Endodermal cell (in vitro differentiated cells): ENCODE measurements around the gene THOC7. TPM values are rescaled to one million over a fixed set of nuclear protein-coding genes. Genes with fewer than 3 reads are reported as not detected.

Experiments
- DNase-seq: peaks from one replicate; pipeline ENCODE4 v3.0.0-alpha.2; 2017
- H3K27ac ChIP-seq: 2 replicates; pipeline ENCODE4 v1.5.1; 2013; ENCODE audit warnings: mild to moderate bottlenecking, low read depth, low read length, moderate library complexity
- H3K27me3 ChIP-seq: 2 replicates; pipeline ENCODE4 v1.6.1; 2013; ENCODE audit warnings: mild to moderate bottlenecking, low read length, moderate library complexity; ENCODE audit not compliant: insufficient read depth, control insufficient read depth, poor library complexity, severe bottlenecking
- H3K36me3 ChIP-seq: 2 replicates; pipeline ENCODE4 v1.7.0; 2013; ENCODE audit warnings: mild to moderate bottlenecking, low read length, moderate library complexity; ENCODE audit not compliant: control insufficient read depth, insufficient read depth
- H3K4me1 ChIP-seq: one replicate; pipeline ENCODE4 v1.7.0; 2013; ENCODE audit warnings: low read length; ENCODE audit not compliant: control insufficient read depth, insufficient read depth
- H3K4me3 ChIP-seq: 2 replicates; pipeline ENCODE4 v1.5.1; 2013; ENCODE audit warnings: mild to moderate bottlenecking, low read length, moderate library complexity
- H3K9ac ChIP-seq: 2 replicates; pipeline ENCODE4 v1.6.1; 2013; ENCODE audit warnings: mild to moderate bottlenecking, low read length, moderate library complexity; ENCODE audit not compliant: poor library complexity, severe bottlenecking; ENCODE audit errors: extremely low read depth
- H3K9me3 ChIP-seq: 2 replicates; pipeline ENCODE4 v1.6.1; 2013; ENCODE audit warnings: mild to moderate bottlenecking, low read length, moderate library complexity; ENCODE audit not compliant: control insufficient read depth
- H3K27ac Mint-ChIP-seq: 2 replicates; pipeline ENCODE4 v1.8.0; 2020; ENCODE audit warnings: mixed read lengths
- H3K27me3 Mint-ChIP-seq: 2 replicates; pipeline ENCODE4 v1.8.0; 2021; ENCODE audit warnings: mild to moderate bottlenecking, mixed read lengths; ENCODE audit not compliant: insufficient read depth
- H3K36me3 Mint-ChIP-seq: 2 replicates; pipeline ENCODE4 v1.8.0; 2020; ENCODE audit warnings: low read depth, mixed read lengths
- H3K4me1 Mint-ChIP-seq: 2 replicates; pipeline ENCODE4 v1.8.0; 2020; ENCODE audit warnings: mixed read lengths
- H3K4me3 Mint-ChIP-seq: 2 replicates; pipeline ENCODE4 v1.8.0; 2020; ENCODE audit warnings: mild to moderate bottlenecking, moderate library complexity, mixed read lengths
- H3K9me3 Mint-ChIP-seq: 2 replicates; pipeline ENCODE4 v1.8.0; 2020; ENCODE audit warnings: mild to moderate bottlenecking, mixed read lengths
- CTCF ChIP-seq: fragments of 200-600 bp; sonication (generic); conservative IDR thresholded peaks from 2 replicates; pipeline ENCODE4 v1.5.0; 2021; ENCODE audit warnings: antibody characterized with exemption, mild to moderate bottlenecking
- WGBS, 2 experiments: methylation state at CpG; one replicate each; pipeline versions ENCODE4 v1.1.5 to v1.1.7; 2013; ENCODE audit warnings: missing lambda C conversion rate in 2 of 2, mixed read lengths in 1 of 2; ENCODE audit not compliant: insufficient coverage in 1 of 2, insufficient read length in 1 of 2; 5-methylcytosine and 5-hydroxymethylcytosine counted together
- total RNA-seq, 2 donors: library from RNA; stranded (reverse); fragmentation: NEBNext Ultra II Directional in 1 of 2; extraction: Animal tissue kit (Norgen Biotek cat#: 25700) in 1 of 2; gene quantifications; 2 replicates in 1 of 2; 3 replicates in 1 of 2; pipeline ENCODE4 v1.2.1, GENCODE V29; 2021

The THOC7 gene
- total RNA-seq, 2 donors from 2014 or later, result 91.8 to 103 TPM

- Mint-ChIP-seq H3K27ac (no peak overlapping the region), H3K4me1 (no peaks in the 10 kb centered on the region), H3K4me3 (no peak overlapping the region), H3K9me3 (no peaks in the 10 kb centered on the region), H3K27me3 (no peaks in the 10 kb centered on the region), H3K36me3 (no peaks in the 10 kb centered on the region)
- Histone ChIP-seq H3K36me3 (no peaks in the 10 kb centered on the region), H3K4me3 (no peak overlapping the region), H3K9me3 (no peaks in the 10 kb centered on the region), H3K9ac (no peak overlapping the region), H3K27me3 (no peaks in the 10 kb centered on the region), H3K4me1 (no peaks in the 10 kb centered on the region), H3K27ac (no peak overlapping the region)
- TF ChIP-seq CTCF, result no peak
- whole genome bisulfite sequencing, 2 experiments, result 95 to 96% methylated on average over 2 of the region's 2 CpGs
- DNase-seq, result no peak
Measured at GRCh38 chr3:63798949-63799348, 64.7 kb downstream of the THOC7 start.

- 90 to 92% methylated on average over 2 of the region's 2 CpGs for WGBS, 2 experiments
Measured at GRCh38 chr3:63798544-63798943, 65.1 kb downstream of the THOC7 start.

GRCh38 chr3:63795438-63795837 lies 68.2 kb downstream of the THOC7 start:
- Histone ChIP-seq H3K9me3 (no peaks in the 10 kb centered on the region), H3K27ac (no peak overlapping the region), H3K27me3 (no peaks in the 10 kb centered on the region), H3K4me3 (no peak overlapping the region), H3K4me1 (no peaks in the 10 kb centered on the region), H3K36me3 (no peaks in the 10 kb centered on the region), H3K9ac (no peak overlapping the region)
- DNase-seq, result no peak
- H3K27me3 Mint-ChIP-seq, result no peaks in the 10 kb centered on the region
- H3K4me3 Mint-ChIP-seq, result no peak overlapping the region
- no peaks in the 10 kb centered on the region for H3K9me3 Mint-ChIP-seq
- TF ChIP-seq CTCF, result no peak
- no peaks in the 10 kb centered on the region for H3K4me1 Mint-ChIP-seq
- no peaks in the 10 kb centered on the region for H3K36me3 Mint-ChIP-seq
- whole genome bisulfite sequencing, 2 experiments, result 93 to 98% methylated on average over 6 of the region's 6 CpGs
- H3K27ac Mint-ChIP-seq, result no peak overlapping the region

More at GRCh38 chr3:63798544-63798943, 65.1 kb downstream of the THOC7 start:
- H3K36me3 Mint-ChIP-seq, result no peaks in the 10 kb centered on the region
- Histone ChIP-seq H3K27ac (no peak overlapping the region), H3K4me3 (no peak overlapping the region), H3K9me3 (no peaks in the 10 kb centered on the region), H3K27me3 (no peaks in the 10 kb centered on the region), H3K9ac (no peak overlapping the region), H3K36me3 (no peaks in the 10 kb centered on the region), H3K4me1 (no peaks in the 10 kb centered on the region)
- no peaks in the 10 kb centered on the region for H3K27me3 Mint-ChIP-seq
- no peaks in the 10 kb centered on the region for H3K4me1 Mint-ChIP-seq
- no peak for DNase-seq
- H3K27ac Mint-ChIP-seq, result no peak overlapping the region
- H3K4me3 Mint-ChIP-seq, result no peak overlapping the region
- no peak for TF ChIP-seq CTCF
- no peaks in the 10 kb centered on the region for H3K9me3 Mint-ChIP-seq
